CD4-positive, alpha-beta T cell (primary cell): ENCODE data around the gene SLC36A3. TPM values are rescaled to one million over a fixed set of nuclear protein-coding genes. Genes with fewer than 3 reads are reported as not detected.
A peak's percentile ranks its signal among the peaks of the same experiment; 100 is the strongest.

Experiments used
- ATAC-seq: fragments of 200-7000 bp; cut with Tn5 transposase; one replicate; pipeline ENCODE4 v1.10.0; 2022; ENCODE audit warnings: mild to moderate bottlenecking; ENCODE audit not compliant: poor library complexity
- CTCF ChIA-PET: fragments of 350-600 bp; sonication (Branson Sonifier 250); formaldehyde crosslinking; loops from one replicate; lab custom pipeline; 2021; ENCODE audit warnings: antibody characterized with exemption, inconsistent platforms; lab: Charles Lee
- POLR2A ChIA-PET: fragments of 350-600 bp; sonication (Branson Sonifier 250); formaldehyde crosslinking; loops from one replicate; lab custom pipeline; 2021; ENCODE audit warnings: antibody characterized with exemption, inconsistent platforms; lab: Charles Lee
- DNase-seq, 14 experiments: peaks; one replicate each; pipeline ENCODE4 v3.0.0-alpha.2; 2013 to 2020; ENCODE audit warnings: mixed read lengths in 2 of 14
- H3K27ac ChIP-seq, 2 donors: one replicate each; pipeline versions ENCODE4 v1.5.1 to v1.7.0; 2013; ENCODE audit warnings: low read length in 2 of 2, low read depth in 1 of 2, mild to moderate bottlenecking in 1 of 2
- H3K27me3 ChIP-seq, 2 experiments: 1 replicate in 1 of 2; 2 replicates in 1 of 2; pipeline versions ENCODE4 v1.6.1 to v1.7.0; 2013; ENCODE audit warnings: low read length in 2 of 2, control low read depth in 1 of 2, mild to moderate bottlenecking in 1 of 2, moderate library complexity in 1 of 2; ENCODE audit not compliant: insufficient read depth in 2 of 2, control insufficient read depth in 1 of 2
- H3K36me3 ChIP-seq: one replicate; pipeline ENCODE4 v1.6.1; 2013; ENCODE audit warnings: low read length, control low read depth; ENCODE audit not compliant: insufficient read depth
- H3K4me1 ChIP-seq: one replicate; pipeline ENCODE4 v1.6.1; 2013; ENCODE audit warnings: low read length, control low read depth; ENCODE audit not compliant: insufficient read depth
- H3K4me3 ChIP-seq: one replicate; pipeline ENCODE4 v1.5.1; 2013; ENCODE audit warnings: mild to moderate bottlenecking, low read length, moderate library complexity
- H3K9me3 ChIP-seq, 2 experiments: 1 replicate in 1 of 2; 2 replicates in 1 of 2; pipeline versions ENCODE4 v1.6.1 to v1.7.0; 2013; ENCODE audit warnings: low read length in 2 of 2, mild to moderate bottlenecking in 2 of 2, control low read depth in 1 of 2, moderate library complexity in 1 of 2; ENCODE audit not compliant: control insufficient read depth in 1 of 2, insufficient read depth in 1 of 2
- H3K27ac Mint-ChIP-seq: one replicate; pipeline ENCODE4 v1.8.0; 2020; ENCODE audit warnings: mixed read lengths
- H3K27me3 Mint-ChIP-seq: one replicate; pipeline ENCODE4 v1.8.0; 2021; ENCODE audit warnings: mixed read lengths
- H3K36me3 Mint-ChIP-seq: one replicate; pipeline ENCODE4 v1.8.0; 2021; ENCODE audit warnings: low read depth, mixed read lengths
- H3K4me1 Mint-ChIP-seq: one replicate; pipeline ENCODE4 v1.8.0; 2021; ENCODE audit warnings: low read depth, mixed read lengths
- H3K4me3 Mint-ChIP-seq: one replicate; pipeline ENCODE4 v1.8.0; 2020; ENCODE audit warnings: mild to moderate bottlenecking, mixed read lengths
- H3K9me3 Mint-ChIP-seq: one replicate; pipeline ENCODE4 v1.8.0; 2020; ENCODE audit warnings: mixed read lengths
- intact Hi-C, 2 experiments: fragments of 100-400 bp; cut with DNase I in 1 of 2; cut with micrococcal nuclease in 1 of 2; formaldehyde crosslinking; loops; one replicate each; pipeline versions ENCODE4 v1.15.1 to v1.9.0; 2023 to 2025; cut with DNase I, micrococcal nuclease
- total RNA-seq, 174 experiments: library from RNA in 2 of 174; stranded (reverse) in 2 of 174; gene quantifications; one replicate each; pipeline ENCODE4 v1.2.3 and lab custom pipeline; 2021 to 2026
- TF ChIP-seq, protein P1 (sequence below): fragments of 200-600 bp; IDR thresholded peaks from one replicate; pipeline ENCODE4 v1.8.0; 2022; ENCODE audit warnings: antibody characterized with exemption, mild to moderate bottlenecking

Gene SLC36A3
- total RNA-seq, 2 experiments from 2014 or later: not detected

DNA sequence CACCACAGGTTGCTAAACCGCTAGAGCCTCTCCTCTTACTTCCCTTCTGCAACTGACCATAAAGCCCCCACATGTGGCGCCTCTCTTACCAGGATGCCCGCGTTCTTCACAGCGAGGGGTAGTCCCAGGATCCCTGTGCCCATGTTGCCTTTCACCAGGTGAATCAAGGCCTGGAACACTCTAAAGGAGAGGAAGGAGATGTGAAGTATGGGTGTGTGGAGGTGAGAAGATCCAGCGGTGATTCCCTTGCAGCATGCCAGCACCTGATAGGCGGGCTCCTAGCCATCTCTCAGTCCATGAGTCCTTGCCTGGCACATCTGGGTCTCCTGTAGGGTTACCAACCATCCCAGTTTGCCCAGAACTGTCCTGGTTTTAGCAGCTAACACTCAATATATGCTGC lies 40.5 kb upstream of the SLC36A3 start:
- ATAC-seq (no peak), DNase-seq (no peak)
- H3K36me3 Mint-ChIP-seq: no peaks in the 10 kb centered on the region
- peaks cover 64% of the 10 kb centered on the region for H3K27me3 Mint-ChIP-seq
- Histone ChIP-seq H3K4me1 (no peaks in the 10 kb centered on the region), H3K27ac (no peak overlapping the region), H3K27me3 (peaks cover 16 to 41% of the 10 kb centered on the region in 2 experiments), H3K9me3 (no peaks in the 10 kb centered on the region), H3K36me3 (no peaks in the 10 kb centered on the region), H3K4me3 (no peak overlapping the region)
- ChIA-PET CTCF (interaction anchor here (0.6 kb wide), 1 partner anchor 15 kb away, joined by 3 read pairs; no protein-coding TSS in a partner anchor), POLR2A (no interaction called here)
- no peak overlapping the region for H3K4me3 Mint-ChIP-seq
- no peaks in the 10 kb centered on the region for H3K4me1 Mint-ChIP-seq
- TF ChIP-seq, protein P1, sequence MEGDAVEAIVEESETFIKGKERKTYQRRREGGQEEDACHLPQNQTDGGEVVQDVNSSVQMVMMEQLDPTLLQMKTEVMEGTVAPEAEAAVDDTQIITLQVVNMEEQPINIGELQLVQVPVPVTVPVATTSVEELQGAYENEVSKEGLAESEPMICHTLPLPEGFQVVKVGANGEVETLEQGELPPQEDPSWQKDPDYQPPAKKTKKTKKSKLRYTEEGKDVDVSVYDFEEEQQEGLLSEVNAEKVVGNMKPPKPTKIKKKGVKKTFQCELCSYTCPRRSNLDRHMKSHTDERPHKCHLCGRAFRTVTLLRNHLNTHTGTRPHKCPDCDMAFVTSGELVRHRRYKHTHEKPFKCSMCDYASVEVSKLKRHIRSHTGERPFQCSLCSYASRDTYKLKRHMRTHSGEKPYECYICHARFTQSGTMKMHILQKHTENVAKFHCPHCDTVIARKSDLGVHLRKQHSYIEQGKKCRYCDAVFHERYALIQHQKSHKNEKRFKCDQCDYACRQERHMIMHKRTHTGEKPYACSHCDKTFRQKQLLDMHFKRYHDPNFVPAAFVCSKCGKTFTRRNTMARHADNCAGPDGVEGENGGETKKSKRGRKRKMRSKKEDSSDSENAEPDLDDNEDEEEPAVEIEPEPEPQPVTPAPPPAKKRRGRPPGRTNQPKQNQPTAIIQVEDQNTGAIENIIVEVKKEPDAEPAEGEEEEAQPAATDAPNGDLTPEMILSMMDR: no peak
- no peaks in the 10 kb centered on the region for H3K9me3 Mint-ChIP-seq
- intact Hi-C loops: no loop called here
- no peak overlapping the region for H3K27ac Mint-ChIP-seq

DNA sequence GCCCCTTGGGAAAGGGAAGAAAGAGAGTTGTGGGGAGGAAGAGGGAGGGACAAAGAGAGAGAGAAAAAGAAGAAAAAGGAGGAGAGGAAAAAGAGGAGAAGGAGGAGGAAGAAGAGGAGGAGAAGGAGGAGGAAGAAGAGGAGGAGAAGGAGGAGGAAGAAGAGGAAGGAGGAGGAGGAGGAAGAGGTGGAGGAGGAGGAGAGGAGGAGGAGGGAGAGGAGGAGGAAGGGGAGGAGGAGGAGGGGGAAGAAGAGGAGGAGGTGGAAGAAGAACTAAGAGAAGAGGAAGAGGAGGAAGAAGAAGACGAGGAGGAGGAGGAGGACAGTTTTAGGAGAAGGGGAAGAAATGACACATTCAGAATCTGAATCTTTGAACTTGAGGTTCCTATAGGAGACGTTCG lies 36.4 kb upstream of the SLC36A3 start:
- POLR2A ChIA-PET: no interaction called here

DNA sequence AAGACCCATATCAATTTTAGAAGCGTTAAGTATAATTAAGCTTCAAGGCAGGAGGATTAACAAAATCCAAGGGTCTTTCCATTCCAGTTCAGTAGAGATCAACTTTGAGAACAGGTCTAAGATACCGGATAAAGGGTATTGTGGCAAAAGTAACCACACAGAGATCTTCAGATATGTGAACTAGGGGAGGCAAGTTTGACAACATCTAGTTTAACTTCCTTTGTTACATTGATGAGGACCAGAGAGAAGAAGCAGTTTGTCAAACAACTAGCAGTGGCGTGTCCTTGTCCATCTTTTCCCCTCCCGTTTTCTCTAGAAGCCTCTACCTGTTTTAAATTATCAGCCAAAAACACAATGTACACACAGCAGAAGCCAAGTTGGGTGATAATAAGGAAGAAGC lies 35.2 kb upstream of the SLC36A3 start:
- H3K9me3 Mint-ChIP-seq: no peaks in the 10 kb centered on the region
- ChIA-PET CTCF (no interaction called here), POLR2A (no interaction called here)
- ATAC-seq: no peak
- no peaks in the 10 kb centered on the region for H3K36me3 Mint-ChIP-seq
- DNase-seq: peak in 1 of 14 experiments; percentile 11
- peaks cover 50% of the 10 kb centered on the region for H3K27me3 Mint-ChIP-seq
- no peak overlapping the region for H3K27ac Mint-ChIP-seq
- peaks cover 0 to 25% of the 10 kb centered on the region in 2 experiments for H3K27me3 ChIP-seq
- no peaks in the 10 kb centered on the region for H3K9me3 ChIP-seq
- H3K27ac ChIP-seq: no peak overlapping the region
- H3K4me3 Mint-ChIP-seq: no peak overlapping the region
- no peaks in the 10 kb centered on the region for H3K36me3 ChIP-seq
- no peak overlapping the region for H3K4me3 ChIP-seq
- TF ChIP-seq, protein P1: no peak
- H3K4me1 Mint-ChIP-seq: no peaks in the 10 kb centered on the region
- H3K4me1 ChIP-seq: no peaks in the 10 kb centered on the region
- intact Hi-C loops: no loop called here

More for the DNA sequence above, 36.4 kb upstream of the SLC36A3 start:
- CTCF ChIA-PET: no interaction called here
- H3K4me3 Mint-ChIP-seq: no peak overlapping the region
- H3K9me3 Mint-ChIP-seq: no peaks in the 10 kb centered on the region
- H3K27ac Mint-ChIP-seq: no peak overlapping the region
- no peak for ATAC-seq
- no peak overlapping the region for H3K4me3 ChIP-seq
- DNase-seq: no peak
- intact Hi-C loops: no loop called here
- peaks cover 56% of the 10 kb centered on the region for H3K27me3 Mint-ChIP-seq
- H3K4me1 ChIP-seq: no peaks in the 10 kb centered on the region
- H3K9me3 ChIP-seq: no peaks in the 10 kb centered on the region
- H3K4me1 Mint-ChIP-seq: no peaks in the 10 kb centered on the region
- no peaks in the 10 kb centered on the region for H3K36me3 ChIP-seq
- H3K27ac ChIP-seq: no peak overlapping the region
- H3K27me3 ChIP-seq: peaks cover 0 to 32% of the 10 kb centered on the region in 2 experiments
- H3K36me3 Mint-ChIP-seq: no peaks in the 10 kb centered on the region
- TF ChIP-seq, protein P1: no peak
